Measurements from ENCODE around the gene UCP3.
A peak's percentile ranks its signal among the peaks of the same experiment; 100 is the strongest.

The UCP3 gene

GRCh38 chr11:74037309-74037708 is 28.4 kb upstream of the UCP3 start:
- TF ChIP-seq NFIC (IDR thresholded peaks at IDR 0.05) (peak; percentile 38), MAX (IDR thresholded peaks at IDR 0.05) (no peak)

GRCh38 chr11:74035264-74035663 is 26.4 kb upstream of the UCP3 start:
- TF ChIP-seq EGR1 (IDR thresholded peaks at IDR 0.05) (no peak), TCF12 (IDR thresholded peaks at IDR 0.05; ENCODE audit: low read depth) (no peak), ZBTB7A (IDR thresholded peaks at IDR 0.05; ENCODE audit: low read depth) (no peak), REST (IDR thresholded peaks at IDR 0.05; ENCODE audit: low read depth) (no peak), RAD21 (IDR thresholded peaks at IDR 0.05; ENCODE audit: low read depth) (no peak), EP300 (IDR thresholded peaks at IDR 0.05; ENCODE audit: borderline replicate concordance) (no peak), FOXM1 (IDR thresholded peaks at IDR 0.05; ENCODE audit: borderline replicate concordance, low read depth) (no peak), NFIC (IDR thresholded peaks at IDR 0.05) (no peak), CEBPB (IDR thresholded peaks at IDR 0.05) (no peak), YY1 (IDR thresholded peaks at IDR 0.05; ENCODE audit: low read depth) (no peak), CREB1 (IDR thresholded peaks at IDR 0.05; ENCODE audit: low read depth) (no peak)

GRCh38 chr11:74033046-74033445 is 24.2 kb upstream of the UCP3 start:
- TF ChIP-seq TEAD4 (IDR thresholded peaks at IDR 0.05) = no peak
- TF ChIP-seq NFIC (IDR thresholded peaks at IDR 0.05) = no peak
- no peak for TF ChIP-seq CEBPB (IDR thresholded peaks at IDR 0.05)
- TF ChIP-seq EGR1 (IDR thresholded peaks at IDR 0.05) = no peak
- TF ChIP-seq MAX (IDR thresholded peaks at IDR 0.05) = no peak
- TF ChIP-seq EP300 (IDR thresholded peaks at IDR 0.05; ENCODE audit: borderline replicate concordance) = no peak
- TF ChIP-seq FOXM1 (IDR thresholded peaks at IDR 0.05; ENCODE audit: borderline replicate concordance, low read depth) = no peak

- no peak for TF ChIP-seq TAF1 (IDR thresholded peaks at IDR 0.05; ENCODE audit: low read depth)
- TF ChIP-seq NFIC (IDR thresholded peaks at IDR 0.05) = no peak
- TF ChIP-seq TEAD4 (IDR thresholded peaks at IDR 0.05) = no peak
- no peak for TF ChIP-seq USF1 (IDR thresholded peaks at IDR 0.05)
- no peak for TF ChIP-seq FOXM1 (IDR thresholded peaks at IDR 0.05; ENCODE audit: borderline replicate concordance, low read depth)
- TF ChIP-seq REST (IDR thresholded peaks at IDR 0.05; ENCODE audit: low read depth) = no peak
- no peak for TF ChIP-seq TCF12 (IDR thresholded peaks at IDR 0.05; ENCODE audit: low read depth)
- TF ChIP-seq EGR1 (IDR thresholded peaks at IDR 0.05) = no peak
- TF ChIP-seq CEBPB (IDR thresholded peaks at IDR 0.05) = no peak
- TF ChIP-seq RAD21 (IDR thresholded peaks at IDR 0.05; ENCODE audit: low read depth) = no peak
- TF ChIP-seq YY1 (IDR thresholded peaks at IDR 0.05; ENCODE audit: low read depth) = no peak
- TF ChIP-seq EP300 (IDR thresholded peaks at IDR 0.05; ENCODE audit: borderline replicate concordance) = no peak
- no peak for TF ChIP-seq CREB1 (IDR thresholded peaks at IDR 0.05; ENCODE audit: low read depth)
- no peak for TF ChIP-seq ZBTB7A (IDR thresholded peaks at IDR 0.05; ENCODE audit: low read depth)
- no peak for TF ChIP-seq MAX (IDR thresholded peaks at IDR 0.05)
Measured at GRCh38 chr11:74030723-74031676, 22.1 kb upstream of the UCP3 start.

GRCh38 chr11:74025467-74026166 is 16.7 kb upstream of the UCP3 start:
- TF ChIP-seq USF1 (IDR thresholded peaks at IDR 0.05) = no peak
- no peak for TF ChIP-seq EGR1 (IDR thresholded peaks at IDR 0.05)
- TF ChIP-seq REST (IDR thresholded peaks at IDR 0.05; ENCODE audit: low read depth) = no peak
- no peak for TF ChIP-seq EP300 (IDR thresholded peaks at IDR 0.05; ENCODE audit: borderline replicate concordance)
- TF ChIP-seq NFIC (IDR thresholded peaks at IDR 0.05) = no peak
- no peak for TF ChIP-seq TAF1 (IDR thresholded peaks at IDR 0.05; ENCODE audit: low read depth)
- no peak for TF ChIP-seq FOXM1 (IDR thresholded peaks at IDR 0.05; ENCODE audit: borderline replicate concordance, low read depth)
- TF ChIP-seq TEAD4 (IDR thresholded peaks at IDR 0.05) = no peak
- no peak for TF ChIP-seq TCF12 (IDR thresholded peaks at IDR 0.05; ENCODE audit: low read depth)
- TF ChIP-seq YY1 (IDR thresholded peaks at IDR 0.05; ENCODE audit: low read depth) = no peak
